SK-N-MC (cell line): Measurements from ENCODE around the gene TCIRG1.

Experiments used
- DNase-seq: peaks from one replicate; pipeline ENCODE4 v3.0.0-alpha.2; 2011; ENCODE audit warnings: low read depth, low spot score
- H3K27ac ChIP-seq: fragments of 200-600 bp; sonication (generic); 2 replicates; pipeline ENCODE4 v1.5.1; 2016; ENCODE audit warnings: mixed run types
- H3K36me3 ChIP-seq: fragments of 200-600 bp; sonication (generic); 2 replicates; pipeline ENCODE4 v1.6.1; 2017; ENCODE audit warnings: antibody characterized with exemption, low read length, mixed read lengths; ENCODE audit not compliant: insufficient read depth
- H3K4me3 ChIP-seq: fragments of 200-600 bp; sonication (generic); 2 replicates; pipeline ENCODE4 v1.5.1; 2016
- H3K9ac ChIP-seq: fragments of 200-600 bp; sonication (generic); 2 replicates; pipeline ENCODE4 v1.8.0; 2017; ENCODE audit warnings: mixed run types, mixed read lengths; ENCODE audit not compliant: insufficient read length
- H3K9me3 ChIP-seq: fragments of 200-600 bp; sonication (generic); 2 replicates; pipeline ENCODE4 v1.6.1; 2017; ENCODE audit warnings: low read depth, mild to moderate bottlenecking, antibody characterized with exemption, low read length, moderate library complexity, mixed read lengths
- EZH2 ChIP-seq: fragments of 200-600 bp; sonication (generic); IDR thresholded peaks from one replicate; pipeline ENCODE4 v1.6.1; 2017; ENCODE audit warnings: antibody characterized with exemption
- FOXP2 ChIP-seq: optimal IDR thresholded peaks from 2 replicates; pipeline ENCODE3; 2011; ENCODE audit warnings: mild to moderate bottlenecking, moderate library complexity; ENCODE audit not compliant: insufficient read depth; ENCODE audit errors: extremely low read length, control extremely low read depth
- POLR2AphosphoS5 ChIP-seq: IDR thresholded peaks from 2 replicates; pipeline ENCODE4 v1.6.1; 2012; ENCODE audit warnings: mild to moderate bottlenecking, low read depth, low read length, borderline replicate concordance

Gene TCIRG1

GRCh38 chr11:68093565-68093964 is 54.7 kb downstream of the TCIRG1 start:
- no peak overlapping the region for H3K9ac ChIP-seq
- H3K4me3 ChIP-seq, result no peak overlapping the region
- no peaks in the 10 kb centered on the region for H3K9me3 ChIP-seq
- H3K36me3 ChIP-seq, result no peaks in the 10 kb centered on the region
- H3K27ac ChIP-seq, result no peak overlapping the region
- TF ChIP-seq EZH2 (no peak), POLR2AphosphoS5 (no peak), FOXP2 (no peak)
- no peak for DNase-seq

DNA sequence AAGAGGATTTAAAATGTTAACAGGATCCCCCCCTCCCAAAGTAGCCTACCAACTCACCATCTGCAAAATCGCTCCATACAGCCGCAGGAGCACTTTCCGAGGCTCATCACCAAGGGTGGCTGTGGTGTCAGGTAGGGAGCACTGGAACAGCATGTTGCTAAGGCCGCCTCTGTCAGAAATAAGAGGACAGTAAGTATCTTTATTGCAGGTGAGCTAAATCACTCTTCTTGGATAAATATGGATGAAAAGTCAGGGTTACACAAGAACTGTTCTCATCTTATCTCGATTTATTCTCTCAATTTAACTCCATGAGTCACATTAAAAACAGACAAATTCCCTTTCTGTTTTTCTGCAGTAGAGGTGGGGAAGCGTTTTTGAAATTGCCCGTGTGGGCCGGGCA is 58.1 kb downstream of the TCIRG1 start:
- Histone ChIP-seq H3K4me3 (no peak overlapping the region), H3K9me3 (no peaks in the 10 kb centered on the region), H3K9ac (no peak overlapping the region), H3K27ac (no peak overlapping the region), H3K36me3 (no peaks in the 10 kb centered on the region)
- DNase-seq, result no peak
- TF ChIP-seq POLR2AphosphoS5, result no peak

DNA sequence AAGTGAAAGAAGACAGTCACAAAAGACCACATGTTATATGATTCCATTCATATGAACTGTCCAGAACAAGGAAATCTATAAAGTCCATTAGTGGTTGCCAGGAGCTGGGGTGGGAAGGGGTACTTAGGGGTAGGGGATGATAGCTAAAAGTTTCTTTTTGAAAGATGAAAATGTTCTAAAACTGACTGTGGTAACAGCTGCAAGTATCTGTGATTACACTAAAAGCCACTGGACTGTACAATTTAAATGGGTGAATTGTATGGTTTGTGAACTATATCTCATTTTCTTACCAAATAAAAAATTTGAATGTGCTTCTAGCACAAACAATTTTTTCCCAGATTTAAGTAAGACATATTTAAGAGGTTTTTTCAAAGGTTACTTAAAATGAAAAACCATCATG is 60.2 kb downstream of the TCIRG1 start:
- DNase-seq, result no peak
- H3K4me3 ChIP-seq, result no peak overlapping the region

GRCh38 chr11:68099474-68100405 is 60.9 kb downstream of the TCIRG1 start:
- Histone ChIP-seq H3K36me3 (no peaks in the 10 kb centered on the region), H3K9me3 (no peaks in the 10 kb centered on the region), H3K4me3 (no peak overlapping the region), H3K27ac (no peak overlapping the region), H3K9ac (no peak overlapping the region)
- no peak for DNase-seq
- TF ChIP-seq POLR2AphosphoS5, result no peak
- TF ChIP-seq EZH2, result no peak

More for the DNA sequence above, 60.2 kb downstream of the TCIRG1 start:
- no peak for TF ChIP-seq POLR2AphosphoS5
- TF ChIP-seq EZH2, result no peak
- no peak for TF ChIP-seq FOXP2
- H3K9me3 ChIP-seq, result no peaks in the 10 kb centered on the region
- H3K36me3 ChIP-seq, result no peaks in the 10 kb centered on the region
- H3K9ac ChIP-seq, result no peak overlapping the region
- H3K27ac ChIP-seq, result no peak overlapping the region
